A549 (cell line): ENCODE data around the gene MAP7D1. TPM values are rescaled to one million over a fixed set of nuclear protein-coding genes. Genes with fewer than 3 reads are reported as not detected.

ENCODE experiments used
- ATAC-seq, 2 experiments: fragments of 200-7000 bp in 1 of 2; fragments of >200 bp in 1 of 2; cut with Nextera tagmentation in 1 of 2; cut with Tn5 transposase in 1 of 2; 3 replicates each; pipeline versions ENCODE4 v1.8.0 to v1.9.1; 2018 to 2020; ENCODE audit warnings: mild to moderate bottlenecking in 1 of 2, moderate library complexity in 1 of 2
- CTCF ChIA-PET: fragments of 300-600 bp; sonication (Branson Sonifier 250); formaldehyde crosslinking; extraction: SDS; loops from one replicate; lab custom pipeline; 2021; ENCODE audit warnings: antibody characterized with exemption, inconsistent platforms; lab: Yijun Ruan, JAX
- POLR2A ChIA-PET: fragments of 350-600 bp; formaldehyde crosslinking; extraction: SDS; loops from one replicate; lab custom pipeline; 2021; ENCODE audit warnings: antibody characterized with exemption, inconsistent platforms; lab: Yijun Ruan, JAX
- DNase-seq, 2 experiments: peaks; one replicate each; pipeline versions ENCODE4 v3.0.0 to v3.0.0-alpha.2; 2011 to 2016; ENCODE audit warnings: low read depth in 1 of 2, low spot score in 1 of 2
- FAIRE-seq: peaks from 2 replicates; lab custom pipeline; 2011; peaks lifted over from hg19 to GRCh38; lab: Jason Lieb, UNC
- H3K27ac ChIP-seq, 2 experiments: fragments of >200 bp; sonication (Bioruptor Twin); formaldehyde crosslinking; 3 replicates each; pipeline ENCODE4 v1.5.1; 2016 to 2017
- H3K4me1 ChIP-seq: fragments of >200 bp; sonication (Bioruptor Twin); formaldehyde crosslinking; 3 replicates; pipeline ENCODE4 v1.6.1; 2016
- H3K4me2 ChIP-seq: fragments of >200 bp; sonication (Bioruptor Twin); formaldehyde crosslinking; 3 replicates; pipeline ENCODE4 v1.6.1; 2016
- H3K4me3 ChIP-seq: fragments of >200 bp; sonication (Bioruptor Twin); formaldehyde crosslinking; 3 replicates; pipeline ENCODE4 v1.5.1; 2016
- H3K9me3 ChIP-seq: fragments of >200 bp; sonication (Bioruptor Twin); formaldehyde crosslinking; 3 replicates; pipeline ENCODE4 v1.6.1; 2016
- GATA3 ChIP-seq: IDR thresholded peaks from 2 replicates; pipeline ENCODE4 v1.6.1; 2012; ENCODE audit warnings: borderline replicate concordance
- HEYL ChIP-seq: fragments of 250-450 bp; sonication (Bioruptor Pico); IDR thresholded peaks from 2 replicates; pipeline ENCODE4 v1.8.0; 2021; ENCODE audit warnings: mild to moderate bottlenecking, moderate library complexity
- HOXA7 ChIP-seq: fragments of 250-450 bp; sonication (Bioruptor Pico); IDR thresholded peaks from 2 replicates; pipeline ENCODE4 v1.5.0; 2020; ENCODE audit warnings: mild to moderate bottlenecking, moderate library complexity
- HOXB5 ChIP-seq: fragments of 250-450 bp; sonication (Bioruptor Pico); IDR thresholded peaks from 2 replicates; pipeline ENCODE4 v1.5.0; 2020; ENCODE audit warnings: mild to moderate bottlenecking, moderate library complexity
- JUNB ChIP-seq: fragments of >200 bp; sonication (Bioruptor Twin); formaldehyde crosslinking; IDR thresholded peaks from 2 replicates; pipeline ENCODE4 v1.6.1; 2016
- MAFK ChIP-seq: fragments of 450-650 bp; IDR thresholded peaks from 2 replicates; pipeline ENCODE4 v1.6.1; 2014; ENCODE audit not compliant: partially characterized antibody
- NPAS2 ChIP-seq: fragments of 250-450 bp; sonication (Bioruptor Pico); IDR thresholded peaks from 2 replicates; pipeline ENCODE4 v1.8.0; 2022; ENCODE audit warnings: mild to moderate bottlenecking, moderate library complexity, borderline replicate concordance
- RARB ChIP-seq: fragments of 250-450 bp; sonication (Bioruptor Pico); IDR thresholded peaks from 2 replicates; pipeline ENCODE4 v1.8.0; 2021; ENCODE audit warnings: mild to moderate bottlenecking, moderate library complexity
- RCOR1 ChIP-seq: fragments of 150-350 bp; IDR thresholded peaks from 2 replicates; pipeline ENCODE4 v1.6.1; 2014; ENCODE audit warnings: antibody characterized with exemption, low read length, low read depth
- RFX5 ChIP-seq: fragments of 450-650 bp; IDR thresholded peaks from 2 replicates; pipeline ENCODE4 v1.7.1; 2014; ENCODE audit warnings: antibody characterized with exemption, mild to moderate bottlenecking, moderate library complexity
- RNF2 ChIP-seq: fragments of 200-600 bp; sonication (generic); IDR thresholded peaks from 2 replicates; pipeline ENCODE4 v1.6.1; 2016; ENCODE audit warnings: low read depth, mild to moderate bottlenecking, antibody characterized with exemption, moderate library complexity, borderline replicate concordance
- SREBF2 ChIP-seq: fragments of 450-650 bp; IDR thresholded peaks from 2 replicates; pipeline ENCODE4 v1.6.1; 2014; ENCODE audit warnings: mild to moderate bottlenecking, moderate library complexity
- WGBS: methylation state at CpG from one replicate; pipeline ENCODE4 v1.1.6; 2017; ENCODE audit errors: missing lambda C conversion rate; 5-methylcytosine and 5-hydroxymethylcytosine counted together
- polyA plus RNA-seq, 4 experiments: library from polyadenylated mRNA; depleted of rRNA in 3 of 4; stranded (reverse); fragments of >200 nt; fragmentation: RNase III in 1 of 4; extraction: RNeasy Plus Mini Kit Qiagen cat#74134 plus additional on column Dnase treatment in 1 of 4; gene quantifications; 2 replicates in 3 of 4; 3 replicates in 1 of 4; pipeline ENCODE4 v1.2.3, GENCODE V29; 2011 to 2017
- TF ChIP-seq, protein P1 (sequence below): fragments of >200 bp; sonication (Bioruptor Twin); formaldehyde crosslinking; IDR thresholded peaks from 2 replicates; pipeline ENCODE4 v1.6.1; 2016
- TF ChIP-seq, protein P2 (sequence below): fragments of 200-600 bp; sonication (generic); IDR thresholded peaks from 2 replicates; pipeline ENCODE4 v1.6.1; 2016; ENCODE audit warnings: antibody characterized with exemption, mild to moderate bottlenecking, moderate library complexity
- TF ChIP-seq, protein P3 (sequence below): IDR thresholded peaks from 2 replicates; pipeline ENCODE4 v1.6.1; 2012
- TF ChIP-seq, protein P4 (sequence below): IDR thresholded peaks from 2 replicates; pipeline ENCODE4 v1.6.1; 2012; ENCODE audit warnings: low read depth, borderline replicate concordance

MAP7D1 gene
- polyA plus RNA-seq, 2 of the 4 experiments (the other 2 are of a cell fraction): 16.4 to 74.9 TPM

DNA sequence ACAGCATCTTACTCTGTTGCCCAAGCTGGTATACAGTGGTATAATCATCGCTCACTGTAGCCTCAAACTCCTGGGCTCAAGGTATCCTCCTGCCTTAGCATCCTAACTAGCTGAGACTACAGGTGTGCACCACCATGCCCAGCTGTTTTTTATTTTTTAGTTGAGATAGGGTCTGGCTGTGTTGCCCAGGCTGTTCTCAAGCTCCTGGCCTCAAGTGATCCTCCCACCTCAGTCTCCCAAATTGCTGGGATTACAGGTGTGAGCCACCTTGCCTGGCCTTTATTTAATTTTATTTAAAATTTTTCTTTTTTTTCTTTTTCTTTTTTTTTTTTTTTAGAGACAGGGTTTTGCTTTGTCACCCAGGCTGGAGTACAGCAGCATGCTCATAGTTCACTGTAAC is 9.2 kb downstream of the MAP7D1 start:
- WGBS: 92% methylated on average over 1 of the region's 1 CpG
- peaks cover 36% of the 10 kb centered on the region for H3K4me1 ChIP-seq
- CTCF ChIA-PET: interaction anchor here (0.6 to 8.6 kb wide), 5 partner anchors 14 to 319 kb away, joined by 3 to 82 read pairs (median 7); partner anchors contain the start of gene TRAPPC3
- POLR2A ChIA-PET: no interaction called here
- no peaks in the 10 kb centered on the region for H3K9me3 ChIP-seq
- ATAC-seq: no peak
- H3K4me3 ChIP-seq: no peak overlapping the region
- H3K4me2 ChIP-seq: no peak overlapping the region
- no peak overlapping the region for H3K27ac ChIP-seq
- TF ChIP-seq SREBF2 (no peak), HEYL (CRISPR knock-in tag) (no peak), JUNB (no peak), RFX5 (no peak), HOXA7 (CRISPR knock-in tag) (no peak)
- TF ChIP-seq, protein P1, sequence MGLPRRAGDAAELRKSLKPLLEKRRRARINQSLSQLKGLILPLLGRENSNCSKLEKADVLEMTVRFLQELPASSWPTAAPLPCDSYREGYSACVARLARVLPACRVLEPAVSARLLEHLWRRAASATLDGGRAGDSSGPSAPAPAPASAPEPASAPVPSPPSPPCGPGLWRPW: no peak
- no peak for DNase-seq
- no peak for FAIRE-seq

DNA sequence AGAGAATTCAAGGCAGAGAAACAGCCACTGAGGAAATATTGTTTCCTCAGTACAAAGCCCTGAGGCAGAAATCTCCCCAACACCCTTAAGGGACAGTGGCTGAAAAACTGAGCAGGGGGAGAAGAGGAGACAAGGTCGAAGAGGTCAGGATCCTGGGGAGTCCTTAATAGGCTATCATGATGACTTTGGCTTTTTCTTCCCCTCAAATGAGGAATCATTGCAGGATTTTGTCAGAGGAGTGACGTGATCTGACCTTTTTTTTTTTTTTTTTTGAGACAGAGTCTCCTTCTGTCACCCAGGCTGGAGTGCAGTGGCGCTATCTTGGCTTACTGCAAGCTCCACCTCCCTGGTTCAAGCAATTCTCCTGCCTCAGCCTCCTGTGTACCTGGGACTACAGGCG is 10.2 kb downstream of the MAP7D1 start:
- 0 out of 6 replicates have a peak overlapping the region, but pooled peaks of 1 of the 2 experiments have one; percentile 39 for H3K27ac ChIP-seq
- H3K4me2 ChIP-seq: no peak overlapping the region
- ChIA-PET POLR2A (no interaction called here), CTCF (interaction anchor here (0.8 to 8.6 kb wide), 3 partner anchors 14 to 66 kb away, joined by 3 to 71 read pairs (median 3); no protein-coding TSS in a partner anchor)
- WGBS: 57% methylated on average over 4 of the region's 4 CpGs
- no peaks in the 10 kb centered on the region for H3K9me3 ChIP-seq
- DNase-seq (no peak), ATAC-seq (no peak), FAIRE-seq (no peak)
- peaks cover 26% of the 10 kb centered on the region for H3K4me1 ChIP-seq
- H3K4me3 ChIP-seq: no peak overlapping the region
- TF ChIP-seq, protein P2, sequence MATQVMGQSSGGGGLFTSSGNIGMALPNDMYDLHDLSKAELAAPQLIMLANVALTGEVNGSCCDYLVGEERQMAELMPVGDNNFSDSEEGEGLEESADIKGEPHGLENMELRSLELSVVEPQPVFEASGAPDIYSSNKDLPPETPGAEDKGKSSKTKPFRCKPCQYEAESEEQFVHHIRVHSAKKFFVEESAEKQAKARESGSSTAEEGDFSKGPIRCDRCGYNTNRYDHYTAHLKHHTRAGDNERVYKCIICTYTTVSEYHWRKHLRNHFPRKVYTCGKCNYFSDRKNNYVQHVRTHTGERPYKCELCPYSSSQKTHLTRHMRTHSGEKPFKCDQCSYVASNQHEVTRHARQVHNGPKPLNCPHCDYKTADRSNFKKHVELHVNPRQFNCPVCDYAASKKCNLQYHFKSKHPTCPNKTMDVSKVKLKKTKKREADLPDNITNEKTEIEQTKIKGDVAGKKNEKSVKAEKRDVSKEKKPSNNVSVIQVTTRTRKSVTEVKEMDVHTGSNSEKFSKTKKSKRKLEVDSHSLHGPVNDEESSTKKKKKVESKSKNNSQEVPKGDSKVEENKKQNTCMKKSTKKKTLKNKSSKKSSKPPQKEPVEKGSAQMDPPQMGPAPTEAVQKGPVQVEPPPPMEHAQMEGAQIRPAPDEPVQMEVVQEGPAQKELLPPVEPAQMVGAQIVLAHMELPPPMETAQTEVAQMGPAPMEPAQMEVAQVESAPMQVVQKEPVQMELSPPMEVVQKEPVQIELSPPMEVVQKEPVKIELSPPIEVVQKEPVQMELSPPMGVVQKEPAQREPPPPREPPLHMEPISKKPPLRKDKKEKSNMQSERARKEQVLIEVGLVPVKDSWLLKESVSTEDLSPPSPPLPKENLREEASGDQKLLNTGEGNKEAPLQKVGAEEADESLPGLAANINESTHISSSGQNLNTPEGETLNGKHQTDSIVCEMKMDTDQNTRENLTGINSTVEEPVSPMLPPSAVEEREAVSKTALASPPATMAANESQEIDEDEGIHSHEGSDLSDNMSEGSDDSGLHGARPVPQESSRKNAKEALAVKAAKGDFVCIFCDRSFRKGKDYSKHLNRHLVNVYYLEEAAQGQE: no peak
- no peak for TF ChIP-seq NPAS2
- TF ChIP-seq RNF2: no peak

DNA sequence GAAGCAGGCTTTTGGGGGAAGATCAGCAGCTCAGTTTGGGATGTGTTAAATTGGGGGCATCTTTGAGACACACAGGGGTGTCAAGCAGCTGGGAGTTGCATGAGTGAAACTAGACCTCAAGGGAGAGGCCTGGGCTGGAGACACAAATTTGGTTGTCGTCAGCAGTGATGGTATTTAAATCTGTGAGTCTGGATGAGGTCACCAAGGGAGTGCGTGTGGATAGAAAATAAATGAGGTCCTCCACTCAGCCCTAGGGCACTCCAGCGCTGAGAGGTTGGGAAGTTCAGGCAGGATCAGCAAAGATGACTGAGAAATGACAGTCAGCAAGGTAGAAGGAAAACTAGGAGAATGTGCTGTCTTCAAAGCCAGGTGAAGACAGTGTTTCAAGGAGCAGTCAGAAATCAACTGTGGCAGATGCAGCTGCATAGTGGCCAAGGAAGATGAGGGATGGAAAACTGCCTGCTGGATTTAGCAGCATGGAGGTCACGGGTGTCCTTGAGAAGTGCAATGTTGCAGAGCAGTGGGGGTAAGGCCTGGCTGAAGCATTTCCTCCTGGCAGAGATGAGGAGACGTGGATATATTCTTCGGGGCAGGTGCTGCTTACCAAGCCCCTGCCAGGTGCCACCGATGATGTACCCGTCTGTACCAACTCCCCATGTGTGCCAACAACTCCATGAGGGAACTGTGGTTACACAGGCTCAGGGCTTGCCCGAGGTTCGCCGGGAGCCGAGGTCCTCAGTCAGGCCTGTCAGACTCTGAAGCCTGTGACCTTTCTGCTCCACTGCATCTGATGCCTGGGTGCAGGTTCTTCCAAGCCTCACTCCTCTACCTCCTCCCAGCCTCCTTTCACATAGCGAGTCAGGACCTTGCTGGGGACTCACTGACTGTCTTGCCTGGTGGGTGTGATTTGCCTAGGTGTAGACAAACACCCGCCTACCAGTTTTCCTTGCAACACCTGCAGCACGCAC is 11.3 kb downstream of the MAP7D1 start:
- TF ChIP-seq RARB (no peak), HOXA7 (CRISPR knock-in tag) (no peak), MAFK (no peak), HOXB5 (no peak), RCOR1 (no peak), GATA3 (no peak)
- TF ChIP-seq, protein P3, sequence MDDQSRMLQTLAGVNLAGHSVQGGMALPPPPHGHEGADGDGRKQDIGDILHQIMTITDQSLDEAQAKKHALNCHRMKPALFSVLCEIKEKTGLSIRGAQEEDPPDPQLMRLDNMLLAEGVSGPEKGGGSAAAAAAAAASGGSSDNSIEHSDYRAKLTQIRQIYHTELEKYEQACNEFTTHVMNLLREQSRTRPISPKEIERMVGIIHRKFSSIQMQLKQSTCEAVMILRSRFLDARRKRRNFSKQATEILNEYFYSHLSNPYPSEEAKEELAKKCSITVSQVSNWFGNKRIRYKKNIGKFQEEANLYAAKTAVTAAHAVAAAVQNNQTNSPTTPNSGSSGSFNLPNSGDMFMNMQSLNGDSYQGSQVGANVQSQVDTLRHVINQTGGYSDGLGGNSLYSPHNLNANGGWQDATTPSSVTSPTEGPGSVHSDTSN: no peak
- TF ChIP-seq, protein P4, sequence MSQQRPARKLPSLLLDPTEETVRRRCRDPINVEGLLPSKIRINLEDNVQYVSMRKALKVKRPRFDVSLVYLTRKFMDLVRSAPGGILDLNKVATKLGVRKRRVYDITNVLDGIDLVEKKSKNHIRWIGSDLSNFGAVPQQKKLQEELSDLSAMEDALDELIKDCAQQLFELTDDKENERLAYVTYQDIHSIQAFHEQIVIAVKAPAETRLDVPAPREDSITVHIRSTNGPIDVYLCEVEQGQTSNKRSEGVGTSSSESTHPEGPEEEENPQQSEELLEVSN: no peak
- no peaks in the 10 kb centered on the region for H3K9me3 ChIP-seq
- ATAC-seq: no peak
- no peak overlapping the region for H3K27ac ChIP-seq
- CTCF ChIA-PET: interaction anchor here (0.6 to 8.6 kb wide), 3 partner anchors 13 to 21 kb away, joined by 3 to 71 read pairs (median 3); no protein-coding TSS in a partner anchor
- FAIRE-seq: no peak
- H3K4me2 ChIP-seq: no peak overlapping the region
- no peak overlapping the region for H3K4me3 ChIP-seq
- POLR2A ChIA-PET: no interaction called here
- no peak for DNase-seq
- WGBS: 89% methylated on average over 10 of the region's 15 CpGs
- peaks cover 18% of the 10 kb centered on the region for H3K4me1 ChIP-seq
